Measurements from ENCODE around the gene SNX20.

Gene SNX20

DNA sequence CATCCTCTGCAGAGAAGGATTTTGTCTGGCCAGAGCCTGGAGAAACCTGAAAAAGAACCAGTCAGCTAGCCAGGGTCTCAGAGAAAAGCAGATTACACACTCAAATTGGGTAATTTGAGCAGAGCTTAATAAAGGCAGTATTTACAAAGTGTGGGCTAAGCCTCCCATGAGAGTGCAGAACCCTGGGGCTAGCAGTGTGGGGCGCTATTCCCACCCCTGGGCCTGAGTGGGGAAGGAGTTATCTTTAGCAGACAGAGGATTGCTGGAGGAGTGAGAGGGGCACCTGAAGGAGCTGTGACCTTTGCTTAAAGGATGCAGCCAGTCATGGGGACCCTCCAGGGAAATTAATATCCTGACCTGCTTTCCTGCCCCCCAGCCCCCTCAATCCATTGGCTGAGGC, 46.2 kb downstream of the SNX20 start:
- TF ChIP-seq, protein P1, sequence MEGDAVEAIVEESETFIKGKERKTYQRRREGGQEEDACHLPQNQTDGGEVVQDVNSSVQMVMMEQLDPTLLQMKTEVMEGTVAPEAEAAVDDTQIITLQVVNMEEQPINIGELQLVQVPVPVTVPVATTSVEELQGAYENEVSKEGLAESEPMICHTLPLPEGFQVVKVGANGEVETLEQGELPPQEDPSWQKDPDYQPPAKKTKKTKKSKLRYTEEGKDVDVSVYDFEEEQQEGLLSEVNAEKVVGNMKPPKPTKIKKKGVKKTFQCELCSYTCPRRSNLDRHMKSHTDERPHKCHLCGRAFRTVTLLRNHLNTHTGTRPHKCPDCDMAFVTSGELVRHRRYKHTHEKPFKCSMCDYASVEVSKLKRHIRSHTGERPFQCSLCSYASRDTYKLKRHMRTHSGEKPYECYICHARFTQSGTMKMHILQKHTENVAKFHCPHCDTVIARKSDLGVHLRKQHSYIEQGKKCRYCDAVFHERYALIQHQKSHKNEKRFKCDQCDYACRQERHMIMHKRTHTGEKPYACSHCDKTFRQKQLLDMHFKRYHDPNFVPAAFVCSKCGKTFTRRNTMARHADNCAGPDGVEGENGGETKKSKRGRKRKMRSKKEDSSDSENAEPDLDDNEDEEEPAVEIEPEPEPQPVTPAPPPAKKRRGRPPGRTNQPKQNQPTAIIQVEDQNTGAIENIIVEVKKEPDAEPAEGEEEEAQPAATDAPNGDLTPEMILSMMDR (IDR thresholded peaks at IDR 0.05) = no peak

DNA sequence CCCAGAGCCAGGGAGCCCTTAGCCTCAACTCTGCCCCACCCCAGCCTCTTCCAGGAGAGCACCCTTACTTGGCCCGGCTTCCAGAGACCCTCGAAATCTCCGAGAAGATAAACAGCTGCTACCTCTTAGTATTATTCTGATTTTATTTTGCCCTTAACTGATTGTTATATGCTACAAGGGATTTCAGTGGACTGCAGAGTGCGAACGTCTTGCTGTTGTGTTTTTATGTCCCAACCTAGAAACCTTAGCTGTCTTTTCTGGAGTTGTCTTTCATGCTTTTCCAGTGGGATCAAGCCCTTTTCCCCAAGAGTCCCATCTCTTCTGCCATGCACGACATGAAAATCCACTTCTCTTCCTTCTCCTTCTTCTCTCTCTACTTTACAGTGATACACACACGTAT, 47.0 kb downstream of the SNX20 start:
- TF ChIP-seq, protein P1 (IDR thresholded peaks at IDR 0.05) = no peak

DNA sequence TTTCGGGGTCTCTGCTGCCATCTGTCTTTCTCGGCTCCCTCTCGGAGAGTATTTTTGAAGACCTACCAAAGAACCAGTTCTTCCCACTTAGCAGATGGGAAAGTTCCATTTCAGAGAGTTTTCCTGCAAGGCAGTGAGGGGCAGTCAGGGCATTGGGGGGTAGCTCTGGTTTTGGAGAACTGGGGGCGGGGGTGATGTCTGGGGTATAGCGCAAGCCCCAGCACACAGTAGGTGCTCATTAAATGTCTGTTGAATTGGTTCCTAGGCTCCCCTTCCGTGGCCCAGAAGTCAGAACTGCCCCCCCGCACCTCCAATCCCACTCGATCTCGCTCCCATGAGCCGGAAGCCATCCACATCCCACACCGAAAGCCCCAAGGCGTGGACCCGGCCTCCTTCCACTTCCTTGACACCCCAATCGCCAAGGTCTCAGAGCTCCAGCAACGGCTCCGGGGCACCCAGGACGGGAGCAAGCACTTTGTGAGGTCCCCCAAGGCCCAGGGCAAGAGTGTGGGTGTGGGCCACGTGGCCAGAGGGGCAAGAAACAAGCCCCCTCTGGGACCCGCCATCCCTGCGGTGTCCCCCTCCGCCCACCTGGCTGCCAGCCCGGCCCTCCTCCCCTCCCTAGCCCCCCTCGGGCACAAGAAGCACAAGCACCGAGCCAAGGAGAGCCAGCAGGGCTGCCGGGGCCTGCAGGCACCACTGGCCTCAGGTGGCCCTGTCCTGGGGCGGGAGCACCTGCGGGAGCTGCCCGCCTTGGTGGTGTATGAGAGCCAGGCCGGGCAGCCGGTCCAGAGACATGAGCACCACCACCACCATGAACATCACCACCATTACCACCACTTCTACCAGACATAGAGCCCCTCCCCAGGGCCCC, 47.9 kb downstream of the SNX20 start:
- TF ChIP-seq, protein P1 (IDR thresholded peaks at IDR 0.05) = no peak

DNA sequence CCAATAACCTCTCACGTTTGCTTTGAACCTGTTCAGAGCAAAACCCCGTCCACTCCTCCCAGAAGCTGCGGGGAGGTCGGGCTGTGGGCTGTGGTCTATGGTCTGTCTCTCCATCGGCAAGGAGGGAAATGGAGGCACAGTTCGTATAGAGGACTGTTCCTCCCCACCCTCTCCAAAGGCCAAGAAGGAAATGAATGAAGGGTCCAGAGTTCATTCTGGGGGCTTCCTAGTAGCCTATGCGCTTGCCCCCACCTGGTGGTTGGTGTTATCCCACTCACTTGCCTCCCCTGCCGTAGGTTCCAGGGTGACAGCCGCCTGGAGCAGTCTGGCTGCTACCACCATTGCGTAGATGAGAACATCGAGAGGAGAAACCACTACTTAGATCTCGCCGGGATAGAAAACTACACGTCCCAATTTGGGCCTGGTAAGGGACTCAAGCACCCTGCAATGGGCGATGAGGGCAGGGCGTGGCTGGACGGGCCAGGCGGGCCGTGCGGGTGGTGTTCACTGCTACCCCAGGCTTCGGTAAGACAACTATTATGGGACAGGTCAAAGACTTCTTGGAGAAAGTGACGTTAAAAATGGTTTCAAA, 49.0 kb downstream of the SNX20 start:
- TF ChIP-seq, protein P1 (IDR thresholded peaks at IDR 0.05) = no peak

DNA sequence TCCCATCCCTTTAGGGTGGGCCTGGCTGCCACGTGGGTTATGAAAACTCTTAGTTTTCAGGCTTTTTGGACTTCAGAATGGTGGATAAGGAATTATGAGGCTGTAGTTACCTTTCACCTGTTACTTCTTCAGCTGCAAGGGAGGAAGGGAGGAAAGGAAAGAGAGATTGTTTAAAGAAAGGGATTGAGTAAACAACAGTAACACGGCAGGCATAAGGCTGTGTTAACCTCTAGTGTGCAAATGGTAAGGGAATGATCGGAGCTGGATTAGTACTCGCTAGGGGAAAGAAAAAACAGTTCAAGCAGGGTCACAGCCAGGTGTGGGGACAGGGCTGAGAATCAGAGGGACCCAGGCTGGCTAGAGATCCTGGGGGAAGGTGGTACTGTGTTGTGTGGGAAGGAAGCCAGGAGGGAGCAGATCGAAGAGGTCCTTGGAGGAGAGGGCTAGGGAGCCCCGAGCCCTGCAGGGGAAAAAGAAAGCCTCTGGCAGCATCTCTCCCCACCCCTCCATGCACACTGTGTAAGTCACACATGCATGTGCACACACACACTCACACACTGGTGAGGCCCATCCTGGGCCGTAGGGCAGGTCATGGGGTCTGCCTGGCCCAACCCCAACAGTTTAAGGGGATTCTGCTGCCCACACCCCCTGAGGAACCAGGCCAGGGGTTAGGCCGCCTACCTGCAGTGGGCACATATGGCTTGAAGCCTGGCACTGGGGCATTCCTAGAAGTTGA, 49.7 kb downstream of the SNX20 start:
- TF ChIP-seq, protein P1 (IDR thresholded peaks at IDR 0.05) = no peak

DNA sequence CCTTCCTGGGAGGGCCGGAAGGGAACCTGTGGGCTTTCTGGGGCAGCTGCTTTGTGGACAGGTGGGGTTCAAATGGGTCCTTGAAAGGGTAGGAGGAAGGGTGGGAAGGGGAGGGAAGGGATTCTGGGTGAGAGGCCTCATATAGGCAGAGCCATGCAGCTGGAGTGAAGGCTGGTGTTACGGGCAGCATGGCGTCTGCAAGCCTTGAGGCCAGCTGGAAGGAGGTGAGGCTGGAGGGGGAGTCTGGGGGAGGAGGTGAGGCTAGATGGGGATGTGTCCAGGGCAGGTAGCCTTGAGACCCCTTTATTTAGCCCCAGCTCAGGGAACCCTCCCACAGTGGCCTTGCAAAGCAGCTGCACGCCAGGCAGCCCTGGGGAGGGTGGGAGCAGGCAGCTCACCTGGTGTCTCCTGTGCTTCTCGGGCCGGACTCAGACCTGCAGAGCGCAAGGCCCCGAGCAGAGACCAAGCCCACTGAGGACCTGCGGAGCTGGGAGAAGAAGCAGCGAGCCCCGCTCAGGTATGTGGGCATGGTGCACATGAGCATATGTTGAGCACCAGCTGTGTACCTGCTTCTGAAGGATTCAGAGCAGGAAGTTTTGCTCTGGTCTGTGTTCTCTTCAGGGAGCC, 50.6 kb downstream of the SNX20 start:
- TF ChIP-seq, protein P1 (IDR thresholded peaks at IDR 0.05) = no peak

DNA sequence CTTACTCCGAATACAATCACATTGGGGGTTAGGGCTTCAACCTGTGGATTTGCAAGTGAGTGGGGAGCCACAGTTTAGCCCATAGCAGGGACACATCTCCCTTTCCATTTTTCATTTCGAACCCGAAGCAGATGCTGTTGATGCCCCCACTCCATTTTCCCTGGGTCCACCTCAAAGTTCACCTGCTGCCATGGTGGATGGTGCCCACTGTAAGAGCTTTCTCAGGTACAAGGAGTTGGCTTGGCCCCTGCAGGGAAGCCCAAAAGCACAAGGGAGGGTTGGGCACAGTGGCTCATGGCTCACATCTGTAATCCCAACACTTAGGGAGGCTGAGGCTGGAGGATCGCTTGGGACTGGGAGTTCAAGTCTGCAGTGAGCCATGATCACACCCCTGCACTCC, 51.8 kb downstream of the SNX20 start:
- TF ChIP-seq, protein P1 (IDR thresholded peaks at IDR 0.05) = no peak

Measured in LNCAP (cell line).